SIG-M5 (cell line): ENCODE measurements around the gene SORCS2.

Source experiments
- DNase-seq: peaks from one replicate; lab custom pipeline; 2025; lab: John Stamatoyannopoulos, UW

The SORCS2 gene

GRCh38 chr4:7780751-7781348 lies 588.5 kb downstream of the SORCS2 start:
- no peak for DNase-seq

- no peak for DNase-seq
Observed at GRCh38 chr4:7781366-7781765, 589.0 kb downstream of the SORCS2 start.

GRCh38 chr4:7781993-7782392 lies 589.7 kb downstream of the SORCS2 start:
- DNase-seq, result no peak

- no peak for DNase-seq
Observed at GRCh38 chr4:7782783-7783182, 590.4 kb downstream of the SORCS2 start.

- DNase-seq, result no peak
Observed at GRCh38 chr4:7783541-7783940, 591.2 kb downstream of the SORCS2 start.

GRCh38 chr4:7784131-7784870 lies 592.0 kb downstream of the SORCS2 start:
- no peak for DNase-seq

- no peak for DNase-seq
Observed at GRCh38 chr4:7785017-7785416, 592.7 kb downstream of the SORCS2 start.

- DNase-seq, result no peak
Observed at GRCh38 chr4:7786040-7786439, 593.7 kb downstream of the SORCS2 start.

- no peak for DNase-seq
Observed at GRCh38 chr4:7786517-7786916, 594.2 kb downstream of the SORCS2 start.

- no peak for DNase-seq
Observed at GRCh38 chr4:7787067-7787466, 594.7 kb downstream of the SORCS2 start.

- DNase-seq, result no peak
Observed at GRCh38 chr4:7787681-7788141, 595.4 kb downstream of the SORCS2 start.

GRCh38 chr4:7788193-7788592 lies 595.9 kb downstream of the SORCS2 start:
- no peak for DNase-seq

GRCh38 chr4:7788694-7789425 lies 596.5 kb downstream of the SORCS2 start:
- DNase-seq, result no peak

GRCh38 chr4:7790023-7790422 lies 597.7 kb downstream of the SORCS2 start:
- DNase-seq, result no peak

GRCh38 chr4:7790999-7791398 lies 598.7 kb downstream of the SORCS2 start:
- DNase-seq, result no peak
